ENCODE results near the gene FOXP1. TPM values are rescaled to one million over a fixed set of nuclear protein-coding genes. Genes with fewer than 3 reads are reported as not detected.

The FOXP1 gene
- total RNA-seq, 1 donor from 2014 or later: 113 TPM

DNA sequence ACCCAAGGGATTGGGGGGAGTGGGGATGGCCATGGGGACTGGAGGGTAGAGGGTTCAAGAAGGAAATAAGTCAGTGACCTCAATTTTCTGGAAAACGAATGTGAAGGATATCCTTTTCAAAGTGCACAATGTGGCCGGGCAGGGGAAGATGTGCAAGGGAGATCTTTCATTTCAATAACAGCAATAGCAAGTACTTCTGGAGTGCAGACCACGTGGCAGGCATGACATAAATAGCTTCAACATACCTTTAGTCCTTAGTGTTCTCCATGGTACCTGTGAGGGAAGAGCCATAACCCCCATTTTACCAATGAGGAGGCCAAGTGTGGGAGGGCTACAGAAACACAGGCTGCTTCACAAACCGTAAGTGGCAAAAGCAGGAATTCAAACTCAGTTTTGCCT is 138.7 kb downstream of the FOXP1 start:
- Mint-ChIP-seq H3K27me3 (no peaks in the 10 kb centered on the region), H3K36me3 (peaks cover 13% of the 10 kb centered on the region), H3K4me3 (no peak overlapping the region), H3K27ac (peak overlapping the region; percentile 74), H3K4me1 (ENCODE audit: unreplicated experiment) (peaks cover 39% of the 10 kb centered on the region), H3K9me3 (no peaks in the 10 kb centered on the region)
- no peak for DNase-seq (ENCODE audit: extremely low spot score, unreplicated experiment)
- no peak for TF ChIP-seq CTCF (conservative IDR thresholded peaks at IDR 0.05)

- no peak for TF ChIP-seq CTCF (conservative IDR thresholded peaks at IDR 0.05)
- no peak for DNase-seq (ENCODE audit: extremely low spot score, unreplicated experiment)
- no peak overlapping the region for H3K4me3 Mint-ChIP-seq
- peaks cover 13% of the 10 kb centered on the region for H3K36me3 Mint-ChIP-seq
- H3K9me3 Mint-ChIP-seq: no peaks in the 10 kb centered on the region
- H3K27ac Mint-ChIP-seq: peak overlapping the region; percentile 74
- H3K27me3 Mint-ChIP-seq: no peaks in the 10 kb centered on the region
- H3K4me1 Mint-ChIP-seq (ENCODE audit: unreplicated experiment): peaks cover 39% of the 10 kb centered on the region
Observed at GRCh38 chr3:71444028-71444860, 139.3 kb downstream of the FOXP1 start.

DNA sequence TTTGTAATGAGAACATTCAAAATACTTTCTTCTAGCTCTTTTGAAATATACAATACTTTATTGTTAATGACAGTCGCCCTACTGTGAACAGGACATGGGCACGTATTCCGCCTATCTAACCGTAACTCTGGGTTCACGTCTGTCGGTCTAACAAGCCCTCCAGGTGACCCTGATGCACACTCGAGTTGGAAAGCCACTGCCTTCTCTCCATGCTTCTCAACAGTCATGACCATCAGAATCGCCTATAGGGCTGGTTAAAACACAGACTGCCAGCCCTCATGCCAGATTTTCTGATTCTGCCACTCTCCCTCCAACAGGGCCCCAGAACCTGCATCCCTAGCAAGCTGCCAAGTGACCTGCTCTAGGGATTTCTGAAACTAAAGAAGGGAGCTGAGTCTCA is 140.2 kb downstream of the FOXP1 start:
- Mint-ChIP-seq H3K4me3 (no peak overlapping the region), H3K36me3 (peaks cover 15% of the 10 kb centered on the region), H3K27me3 (no peaks in the 10 kb centered on the region), H3K27ac (peak overlapping the region; percentile 44), H3K4me1 (ENCODE audit: unreplicated experiment) (peaks cover 41% of the 10 kb centered on the region), H3K9me3 (no peaks in the 10 kb centered on the region)
- DNase-seq (ENCODE audit: extremely low spot score, unreplicated experiment): no peak
- TF ChIP-seq CTCF (conservative IDR thresholded peaks at IDR 0.05): no peak

GRCh38 chr3:71442652-71443042 is 140.9 kb downstream of the FOXP1 start:
- peaks cover 41% of the 10 kb centered on the region for H3K4me1 Mint-ChIP-seq (ENCODE audit: unreplicated experiment)
- no peak for TF ChIP-seq CTCF (conservative IDR thresholded peaks at IDR 0.05)
- no peaks in the 10 kb centered on the region for H3K9me3 Mint-ChIP-seq
- no peak overlapping the region for H3K4me3 Mint-ChIP-seq
- no peaks in the 10 kb centered on the region for H3K27me3 Mint-ChIP-seq
- no peak for DNase-seq (ENCODE audit: extremely low spot score, unreplicated experiment)
- no peak overlapping the region for H3K27ac Mint-ChIP-seq
- H3K36me3 Mint-ChIP-seq: peaks cover 21% of the 10 kb centered on the region

DNA sequence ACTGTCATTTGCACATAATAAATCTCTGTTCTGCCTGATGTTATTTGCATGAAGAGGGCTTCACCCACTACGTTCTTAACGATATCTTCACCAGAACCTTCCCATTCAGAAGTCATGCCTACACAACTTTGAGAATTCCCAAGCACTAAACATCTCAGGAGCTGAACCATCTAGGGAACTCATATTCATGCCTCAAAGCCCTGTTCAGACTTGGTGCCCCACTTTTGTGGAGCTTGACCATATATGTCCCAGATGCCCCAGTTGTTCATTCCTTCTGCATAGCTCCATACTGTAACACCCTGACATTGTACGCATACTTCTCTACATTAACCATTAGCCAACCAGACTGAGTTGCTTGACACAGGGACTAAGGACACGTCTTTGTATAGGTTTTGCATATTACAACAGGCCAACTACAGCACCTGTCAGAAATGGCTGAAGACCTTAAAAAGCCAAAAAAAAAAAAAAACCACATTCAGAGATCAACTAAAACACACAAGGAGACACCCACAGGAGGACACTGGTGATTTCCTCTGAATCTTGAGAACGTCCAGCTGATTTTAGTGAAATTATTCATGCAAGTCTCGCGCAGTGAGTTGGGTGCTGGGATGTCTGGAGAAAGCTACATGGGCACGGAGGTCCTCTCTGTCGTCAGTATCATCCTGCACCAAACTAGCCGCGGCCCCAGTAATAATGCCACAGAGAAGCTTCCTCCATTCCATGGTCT is 141.4 kb downstream of the FOXP1 start:
- no peaks in the 10 kb centered on the region for H3K27me3 Mint-ChIP-seq
- H3K9me3 Mint-ChIP-seq: no peaks in the 10 kb centered on the region
- no peak for DNase-seq (ENCODE audit: extremely low spot score, unreplicated experiment)
- H3K27ac Mint-ChIP-seq: no peak overlapping the region
- H3K4me1 Mint-ChIP-seq (ENCODE audit: unreplicated experiment): peaks cover 41% of the 10 kb centered on the region
- no peak overlapping the region for H3K4me3 Mint-ChIP-seq
- no peak for TF ChIP-seq CTCF (conservative IDR thresholded peaks at IDR 0.05)
- H3K36me3 Mint-ChIP-seq: peaks cover 24% of the 10 kb centered on the region

Data from type B pancreatic cell (in vitro differentiated cells).